ENCODE data around the gene GPBP1L1. TPM values are rescaled to one million over a fixed set of nuclear protein-coding genes. Genes with fewer than 3 reads are reported as not detected.

Gene GPBP1L1
- total and polyA plus RNA-seq, 2 of the 13 experiments (the other 11 are each of a cell fraction or from before 2014, with no cell fraction given): 45.9 to 86.1 TPM

GRCh38 chr1:45686288-45687013 lies at the start of gene GPBP1L1 (continued):
- TF ChIP-seq, protein P1, sequence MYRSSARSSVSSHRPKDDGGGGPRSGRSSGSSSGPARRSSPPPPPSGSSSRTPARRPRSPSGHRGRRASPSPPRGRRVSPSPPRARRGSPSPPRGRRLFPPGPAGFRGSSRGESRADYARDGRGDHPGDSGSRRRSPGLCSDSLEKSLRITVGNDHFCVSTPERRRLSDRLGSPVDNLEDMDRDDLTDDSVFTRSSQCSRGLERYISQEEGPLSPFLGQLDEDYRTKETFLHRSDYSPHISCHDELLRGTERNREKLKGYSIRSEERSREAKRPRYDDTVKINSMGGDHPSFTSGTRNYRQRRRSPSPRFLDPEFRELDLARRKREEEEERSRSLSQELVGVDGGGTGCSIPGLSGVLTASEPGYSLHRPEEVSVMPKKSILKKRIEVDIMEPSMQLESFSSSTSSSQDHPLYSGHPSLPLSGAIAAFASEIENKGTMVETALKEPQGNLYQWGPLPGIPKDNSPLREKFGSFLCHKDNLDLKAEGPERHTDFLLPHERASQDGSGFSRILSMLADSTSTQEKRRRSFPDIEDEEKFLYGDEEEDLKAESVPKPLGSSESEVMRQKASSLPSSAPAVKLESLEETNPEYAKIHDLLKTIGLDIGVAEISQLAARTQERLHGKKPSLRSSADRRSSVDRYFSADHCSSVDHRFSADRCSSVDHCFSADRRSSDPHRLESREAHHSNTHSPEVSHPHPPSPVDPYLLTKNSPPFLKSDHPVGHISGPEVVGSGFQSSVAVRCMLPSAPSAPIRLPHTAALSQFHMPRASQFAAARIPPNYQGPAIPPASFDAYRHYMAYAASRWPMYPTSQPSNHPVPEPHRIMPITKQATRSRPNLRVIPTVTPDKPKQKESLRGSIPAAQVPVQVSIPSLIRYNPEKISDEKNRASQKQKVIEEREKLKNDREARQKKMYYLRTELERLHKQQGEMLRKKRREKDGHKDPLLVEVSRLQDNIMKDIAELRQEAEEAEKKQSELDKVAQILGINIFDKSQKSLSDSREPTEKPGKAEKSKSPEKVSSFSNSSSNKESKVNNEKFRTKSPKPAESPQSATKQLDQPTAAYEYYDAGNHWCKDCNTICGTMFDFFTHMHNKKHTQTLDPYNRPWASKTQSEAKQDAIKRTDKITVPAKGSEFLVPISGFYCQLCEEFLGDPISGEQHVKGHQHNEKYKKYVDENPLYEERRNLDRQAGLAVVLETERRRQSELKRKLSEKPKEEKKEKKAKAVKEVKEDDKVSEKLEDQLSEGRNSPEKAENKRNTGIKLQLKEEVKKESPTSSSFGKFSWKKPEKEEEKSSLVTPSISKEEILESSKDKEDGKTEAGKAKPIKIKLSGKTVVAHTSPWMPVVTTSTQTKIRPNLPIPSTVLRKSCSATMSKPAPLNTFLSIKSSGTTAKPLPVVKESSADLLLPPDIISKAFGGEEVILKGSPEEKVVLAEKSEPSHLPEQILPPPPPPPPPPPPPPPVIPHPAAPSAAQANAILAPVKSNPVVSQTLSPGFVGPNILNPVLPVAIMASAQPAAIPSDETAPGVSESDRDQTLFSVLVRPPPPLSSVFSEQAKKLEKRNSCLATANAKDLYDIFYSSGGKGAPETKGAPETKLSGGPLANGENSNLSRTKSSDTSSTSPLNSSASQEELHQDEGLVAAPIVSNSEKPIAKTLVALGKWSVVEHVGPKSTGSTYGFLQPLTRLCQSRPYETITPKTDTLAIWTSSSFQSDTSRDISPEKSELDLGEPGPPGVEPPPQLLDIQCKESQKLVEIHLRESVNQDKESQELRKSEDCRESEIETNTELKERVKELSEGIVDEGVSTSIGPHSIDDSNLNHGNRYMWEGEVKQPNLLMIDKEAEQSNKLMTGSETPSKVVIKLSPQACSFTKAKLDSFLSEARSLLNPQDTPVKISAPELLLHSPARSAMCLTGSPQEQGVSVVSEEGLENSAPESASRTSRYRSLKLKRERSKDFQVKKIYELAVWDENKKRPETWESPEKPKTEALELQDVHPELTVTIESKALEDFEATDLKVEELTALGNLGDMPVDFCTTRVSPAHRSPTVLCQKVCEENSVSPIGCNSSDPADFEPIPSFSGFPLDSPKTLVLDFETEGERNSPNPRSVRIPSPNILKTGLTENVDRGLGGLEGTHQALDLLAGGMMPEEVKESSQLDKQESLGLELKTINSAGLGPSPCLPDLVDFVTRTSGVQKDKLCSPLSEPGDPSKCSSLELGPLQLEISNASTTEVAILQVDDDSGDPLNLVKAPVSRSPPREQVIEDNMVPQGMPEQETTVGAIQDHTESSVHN (CRISPR knock-in tag; IDR thresholded peaks at IDR 0.05): no peak
- TF ChIP-seq NFRKB (IDR thresholded peaks at IDR 0.05): peak; percentile 68
- TF ChIP-seq, protein P2, sequence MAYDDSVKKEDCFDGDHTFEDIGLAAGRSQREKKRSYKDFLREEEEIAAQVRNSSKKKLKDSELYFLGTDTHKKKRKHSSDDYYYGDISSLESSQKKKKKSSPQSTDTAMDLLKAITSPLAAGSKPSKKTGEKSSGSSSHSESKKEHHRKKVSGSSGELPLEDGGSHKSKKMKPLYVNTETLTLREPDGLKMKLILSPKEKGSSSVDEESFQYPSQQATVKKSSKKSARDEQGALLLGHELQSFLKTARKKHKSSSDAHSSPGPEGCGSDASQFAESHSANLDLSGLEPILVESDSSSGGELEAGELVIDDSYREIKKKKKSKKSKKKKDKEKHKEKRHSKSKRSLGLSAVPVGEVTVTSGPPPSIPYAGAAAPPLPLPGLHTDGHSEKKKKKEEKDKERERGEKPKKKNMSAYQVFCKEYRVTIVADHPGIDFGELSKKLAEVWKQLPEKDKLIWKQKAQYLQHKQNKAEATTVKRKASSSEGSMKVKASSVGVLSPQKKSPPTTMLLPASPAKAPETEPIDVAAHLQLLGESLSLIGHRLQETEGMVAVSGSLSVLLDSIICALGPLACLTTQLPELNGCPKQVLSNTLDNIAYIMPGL (CRISPR knock-in tag; IDR thresholded peaks at IDR 0.05; ENCODE audit: borderline replicate concordance in 1 of 2, low read depth in 1 of 2): peak in 1 of 2 experiments; percentile 59; a peak in 1 of 4 replicates
- TF ChIP-seq MXD4 (CRISPR knock-in tag; IDR thresholded peaks at IDR 0.05): peak; percentile 51; the same call in 1 of the 2 replicates
- no peak; the same call in 1 of the 2 replicates for TF ChIP-seq ZNF550 (CRISPR knock-in tag; IDR thresholded peaks at IDR 0.05; ENCODE audit: borderline replicate concordance)
- TF ChIP-seq, protein P3, sequence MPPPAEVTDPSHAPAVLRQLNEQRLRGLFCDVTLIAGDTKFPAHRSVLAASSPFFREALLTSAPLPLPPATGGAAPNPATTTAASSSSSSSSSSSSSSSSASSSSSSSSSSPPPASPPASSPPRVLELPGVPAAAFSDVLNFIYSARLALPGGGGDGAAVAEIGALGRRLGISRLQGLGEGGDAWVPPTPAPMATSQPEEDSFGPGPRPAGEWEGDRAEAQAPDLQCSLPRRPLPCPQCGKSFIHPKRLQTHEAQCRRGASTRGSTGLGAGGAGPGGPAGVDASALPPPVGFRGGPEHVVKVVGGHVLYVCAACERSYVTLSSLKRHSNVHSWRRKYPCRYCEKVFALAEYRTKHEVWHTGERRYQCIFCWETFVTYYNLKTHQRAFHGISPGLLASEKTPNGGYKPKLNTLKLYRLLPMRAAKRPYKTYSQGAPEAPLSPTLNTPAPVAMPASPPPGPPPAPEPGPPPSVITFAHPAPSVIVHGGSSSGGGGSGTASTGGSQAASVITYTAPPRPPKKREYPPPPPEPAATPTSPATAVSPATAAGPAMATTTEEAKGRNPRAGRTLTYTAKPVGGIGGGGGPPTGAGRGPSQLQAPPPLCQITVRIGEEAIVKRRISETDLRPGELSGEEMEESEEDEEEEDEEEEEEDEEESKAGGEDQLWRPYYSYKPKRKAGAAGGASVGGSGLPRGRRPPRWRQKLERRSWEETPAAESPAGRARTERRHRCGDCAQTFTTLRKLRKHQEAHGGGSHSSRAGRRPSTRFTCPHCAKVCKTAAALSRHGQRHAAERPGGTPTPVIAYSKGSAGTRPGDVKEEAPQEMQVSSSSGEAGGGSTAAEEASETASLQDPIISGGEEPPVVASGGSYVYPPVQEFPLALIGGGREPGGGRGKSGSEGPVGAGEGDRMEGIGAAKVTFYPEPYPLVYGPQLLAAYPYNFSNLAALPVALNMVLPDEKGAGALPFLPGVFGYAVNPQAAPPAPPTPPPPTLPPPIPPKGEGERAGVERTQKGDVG (CRISPR knock-in tag; IDR thresholded peaks at IDR 0.05; ENCODE audit: borderline replicate concordance): peak; percentile 34; the same call in 1 of the 2 replicates
- no peak for TF ChIP-seq ZFX (CRISPR knock-in tag; IDR thresholded peaks at IDR 0.05; ENCODE audit: low read depth)
- no peak for TF ChIP-seq NFIB (CRISPR knock-in tag; IDR thresholded peaks at IDR 0.05; ENCODE audit: borderline replicate concordance)
- no peak for TF ChIP-seq ZFP37 (CRISPR knock-in tag; IDR thresholded peaks at IDR 0.05; ENCODE audit: borderline replicate concordance)
- peak; percentile 14; the same call in 1 of the 2 replicates for TF ChIP-seq HNF4A (CRISPR knock-in tag; IDR thresholded peaks at IDR 0.05)
- TF ChIP-seq GTF2F1 (IDR thresholded peaks at IDR 0.05; ENCODE audit: low read length): no peak; the same call in 1 of the 2 replicates
- no peak for TF ChIP-seq MZF1 (CRISPR knock-in tag; IDR thresholded peaks at IDR 0.05; ENCODE audit: borderline replicate concordance)
- TF ChIP-seq SIN3A (IDR thresholded peaks at IDR 0.05; ENCODE audit: borderline replicate concordance, low read depth, low read length): 0 out of 2 replicates have a peak, but pooled peaks have one; percentile 22
- TF ChIP-seq ZNF333 (CRISPR knock-in tag; IDR thresholded peaks at IDR 0.05; ENCODE audit: borderline replicate concordance): no peak; the same call in 1 of the 2 replicates
- no peak for TF ChIP-seq TAF15 (IDR thresholded peaks at IDR 0.05; ENCODE audit: low read depth, low read length, poor library complexity, severe bottlenecking)
